GM20000 (cell line): ENCODE data around the gene IPPK.

Experiments
- DNase-seq: peaks from one replicate; pipeline ENCODE4 v3.0.0; 2012; ENCODE audit warnings: low spot score
- CTCF ChIP-seq: IDR thresholded peaks from 2 replicates; pipeline ENCODE4 v1.5.1; 2012; ENCODE audit warnings: mild to moderate bottlenecking, control low read depth; ENCODE audit errors: extremely low read depth, missing control alignments

IPPK gene

DNA sequence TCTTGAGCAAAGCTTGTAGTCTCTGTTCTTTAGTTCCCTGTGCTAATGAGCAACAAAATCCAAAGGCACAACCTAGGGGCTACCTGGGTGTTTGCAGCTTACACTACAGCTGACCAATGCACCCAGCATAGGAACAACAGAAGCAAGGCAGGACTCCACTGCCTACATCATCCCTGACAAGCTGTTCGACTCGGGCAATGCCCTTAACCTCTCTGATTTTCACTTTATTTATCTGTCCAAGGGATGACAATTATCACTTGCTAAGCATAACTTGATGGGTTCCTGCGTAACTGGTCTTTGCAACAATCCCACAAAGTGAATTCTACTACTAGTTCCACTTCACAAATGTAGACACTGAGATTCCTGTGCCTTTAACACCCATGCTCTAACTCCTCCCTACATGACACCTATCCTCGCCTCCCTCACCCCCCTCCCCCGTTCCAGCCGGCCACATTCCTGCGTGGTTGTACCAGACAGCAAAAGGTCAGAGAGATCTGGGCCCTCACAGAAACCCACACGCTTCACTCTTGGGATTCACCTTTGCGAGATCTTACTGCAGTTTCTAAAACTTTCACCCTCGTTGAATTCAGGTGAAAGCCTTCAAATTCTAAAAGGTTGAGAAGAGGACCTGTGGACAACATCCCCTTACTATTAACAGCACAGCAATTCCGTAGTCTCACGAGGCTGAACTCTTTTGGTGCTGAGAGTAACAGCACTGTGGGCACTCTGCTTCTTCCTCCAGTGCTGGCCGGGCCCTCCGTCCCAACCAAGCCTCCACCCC is 995 bp downstream of the IPPK start:
- TF ChIP-seq CTCF, result no peak
- DNase-seq, result peak; percentile 57

GRCh38 chr9:92666912-92667532 is 2.9 kb downstream of the IPPK start:
- TF ChIP-seq CTCF, result no peak
- no peak for DNase-seq

- DNase-seq, result no peak
- no peak for TF ChIP-seq CTCF
Measured at GRCh38 chr9:92666236-92666635, 3.7 kb downstream of the IPPK start.

- no peak for DNase-seq
- no peak for TF ChIP-seq CTCF
Measured at GRCh38 chr9:92665836-92666235, 4.1 kb downstream of the IPPK start.

GRCh38 chr9:92664394-92665152 is 5.4 kb downstream of the IPPK start:
- DNase-seq, result peak; percentile 44
- TF ChIP-seq CTCF, result no peak

DNA sequence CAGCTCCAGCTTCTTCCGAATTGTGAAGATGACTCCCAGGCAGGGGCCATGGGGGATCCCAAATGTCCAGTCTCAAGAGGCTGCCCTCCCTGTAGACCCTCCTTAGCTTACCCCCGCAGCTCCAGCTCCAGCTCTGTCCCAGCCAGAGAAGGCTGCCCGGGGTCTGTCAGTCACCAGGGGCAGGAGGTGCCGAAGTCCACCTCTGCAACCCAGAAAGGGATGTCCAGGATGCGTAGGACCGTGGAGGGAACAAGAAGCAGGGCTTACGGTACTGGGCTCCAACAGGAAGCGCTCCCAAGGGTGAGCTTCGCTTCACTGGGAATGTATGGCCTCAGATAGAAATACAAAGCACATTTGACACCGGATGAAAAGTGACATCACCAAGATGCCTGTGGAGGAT is 6.0 kb downstream of the IPPK start:
- DNase-seq, result no peak
- TF ChIP-seq CTCF, result no peak

GRCh38 chr9:92663126-92663525 is 6.8 kb downstream of the IPPK start:
- no peak for DNase-seq
- no peak for TF ChIP-seq CTCF
